Measurements from ENCODE around the gene OR51E1.

Gene OR51E1, protein sequence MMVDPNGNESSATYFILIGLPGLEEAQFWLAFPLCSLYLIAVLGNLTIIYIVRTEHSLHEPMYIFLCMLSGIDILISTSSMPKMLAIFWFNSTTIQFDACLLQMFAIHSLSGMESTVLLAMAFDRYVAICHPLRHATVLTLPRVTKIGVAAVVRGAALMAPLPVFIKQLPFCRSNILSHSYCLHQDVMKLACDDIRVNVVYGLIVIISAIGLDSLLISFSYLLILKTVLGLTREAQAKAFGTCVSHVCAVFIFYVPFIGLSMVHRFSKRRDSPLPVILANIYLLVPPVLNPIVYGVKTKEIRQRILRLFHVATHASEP

DNA sequence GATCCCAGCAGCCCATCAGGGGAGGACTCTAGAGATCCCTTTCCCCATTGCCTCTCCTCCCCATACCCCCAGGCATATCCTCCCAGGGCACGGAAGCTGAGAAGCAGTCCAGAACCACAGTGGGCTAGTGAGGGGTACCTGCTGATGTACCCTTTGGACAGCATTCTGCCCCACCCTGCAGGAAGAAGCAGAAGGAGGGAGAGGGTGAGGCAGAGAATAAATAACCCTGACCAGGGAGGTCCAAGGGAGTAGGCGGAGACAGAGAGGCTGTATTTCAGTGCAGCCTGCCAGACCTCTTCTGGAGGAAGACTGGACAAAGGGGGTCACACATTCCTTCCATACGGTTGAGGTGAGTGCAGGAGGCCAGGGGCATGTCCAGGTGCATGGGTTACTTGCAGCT lies at the start of gene OR51E1:
Gene OR51E1 (plus strand): TSS at position 301 of the 400 bp plus-strand sequence. CDS start 8,545 bp downstream, outside the sequence.
- no peak within 1 kb of the TSS for H3K4me3 ChIP-seq (ENCODE audit: low read depth, low read length)
- TF ChIP-seq, protein P1, sequence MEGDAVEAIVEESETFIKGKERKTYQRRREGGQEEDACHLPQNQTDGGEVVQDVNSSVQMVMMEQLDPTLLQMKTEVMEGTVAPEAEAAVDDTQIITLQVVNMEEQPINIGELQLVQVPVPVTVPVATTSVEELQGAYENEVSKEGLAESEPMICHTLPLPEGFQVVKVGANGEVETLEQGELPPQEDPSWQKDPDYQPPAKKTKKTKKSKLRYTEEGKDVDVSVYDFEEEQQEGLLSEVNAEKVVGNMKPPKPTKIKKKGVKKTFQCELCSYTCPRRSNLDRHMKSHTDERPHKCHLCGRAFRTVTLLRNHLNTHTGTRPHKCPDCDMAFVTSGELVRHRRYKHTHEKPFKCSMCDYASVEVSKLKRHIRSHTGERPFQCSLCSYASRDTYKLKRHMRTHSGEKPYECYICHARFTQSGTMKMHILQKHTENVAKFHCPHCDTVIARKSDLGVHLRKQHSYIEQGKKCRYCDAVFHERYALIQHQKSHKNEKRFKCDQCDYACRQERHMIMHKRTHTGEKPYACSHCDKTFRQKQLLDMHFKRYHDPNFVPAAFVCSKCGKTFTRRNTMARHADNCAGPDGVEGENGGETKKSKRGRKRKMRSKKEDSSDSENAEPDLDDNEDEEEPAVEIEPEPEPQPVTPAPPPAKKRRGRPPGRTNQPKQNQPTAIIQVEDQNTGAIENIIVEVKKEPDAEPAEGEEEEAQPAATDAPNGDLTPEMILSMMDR (conservative IDR thresholded peaks at IDR 0.05; ENCODE audit: low read depth, low read length) = no peak
- DNase-seq (ENCODE audit: low read depth) = no peak

DNA sequence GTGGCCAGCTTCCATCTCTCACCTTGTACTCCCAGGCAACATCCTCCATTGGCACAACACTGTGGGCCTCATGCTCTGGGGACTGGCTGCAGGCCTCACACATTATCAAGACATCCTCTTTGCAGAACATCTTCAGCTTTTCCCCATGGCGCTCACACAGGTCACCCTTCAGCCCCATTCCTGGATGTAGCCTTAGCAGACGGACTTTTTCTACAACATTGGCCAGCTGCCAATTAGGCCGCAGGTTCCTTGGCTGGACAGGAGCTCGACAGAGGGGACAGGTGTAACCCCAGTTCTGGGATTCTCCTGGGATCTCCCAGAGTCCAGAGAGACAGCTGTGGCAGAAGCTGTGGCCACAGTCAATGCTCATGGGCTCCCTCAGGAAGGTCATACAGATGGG lies 38.7 kb upstream of the OR51E1 start:
- no peak for DNase-seq (ENCODE audit: low read depth)
- TF ChIP-seq, protein P1 (conservative IDR thresholded peaks at IDR 0.05; ENCODE audit: low read depth, low read length) = no peak
- no peak overlapping the region for H3K4me3 ChIP-seq (ENCODE audit: low read depth, low read length)

DNA sequence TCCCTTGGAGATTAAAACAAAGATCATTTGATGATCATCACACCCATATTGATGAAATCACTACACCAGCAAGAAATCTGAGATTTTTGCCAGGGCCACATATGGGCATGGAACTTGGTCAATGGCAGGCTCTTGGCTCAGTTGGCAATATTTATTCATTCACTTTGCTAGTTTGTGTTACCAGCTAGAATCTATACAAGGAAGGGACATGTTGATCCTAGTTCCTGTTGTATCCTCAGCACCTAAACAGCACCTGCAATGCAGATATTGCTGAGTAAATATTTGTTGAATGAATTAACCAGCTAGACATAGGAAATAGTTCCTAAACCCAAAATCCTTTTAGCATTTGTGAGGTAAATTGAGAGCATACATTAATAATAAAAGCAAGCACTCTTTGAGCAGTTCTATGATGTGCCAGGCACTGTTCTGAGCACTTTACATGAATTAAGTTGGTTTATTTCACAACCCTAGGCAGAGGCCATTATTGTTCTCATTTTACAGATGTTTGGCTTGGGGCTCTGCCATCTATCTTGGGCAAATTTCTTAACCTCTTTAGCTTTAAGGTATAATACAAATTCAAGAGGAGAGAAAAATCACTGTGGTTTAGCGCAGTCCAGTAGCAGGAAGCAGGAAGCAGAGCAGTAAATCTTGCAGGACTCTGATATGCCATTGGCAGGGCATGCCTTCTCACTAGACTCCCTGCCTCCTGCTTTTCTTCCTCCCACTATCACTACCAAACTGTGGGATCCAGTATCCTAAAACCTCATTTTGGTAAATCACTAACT lies 37.4 kb upstream of the OR51E1 start:
- DNase-seq (ENCODE audit: low read depth) = peak; percentile 49
- TF ChIP-seq, protein P1 (conservative IDR thresholded peaks at IDR 0.05; ENCODE audit: low read depth, low read length) = no peak
- H3K4me3 ChIP-seq (ENCODE audit: low read depth, low read length) = no peak overlapping the region

DNA sequence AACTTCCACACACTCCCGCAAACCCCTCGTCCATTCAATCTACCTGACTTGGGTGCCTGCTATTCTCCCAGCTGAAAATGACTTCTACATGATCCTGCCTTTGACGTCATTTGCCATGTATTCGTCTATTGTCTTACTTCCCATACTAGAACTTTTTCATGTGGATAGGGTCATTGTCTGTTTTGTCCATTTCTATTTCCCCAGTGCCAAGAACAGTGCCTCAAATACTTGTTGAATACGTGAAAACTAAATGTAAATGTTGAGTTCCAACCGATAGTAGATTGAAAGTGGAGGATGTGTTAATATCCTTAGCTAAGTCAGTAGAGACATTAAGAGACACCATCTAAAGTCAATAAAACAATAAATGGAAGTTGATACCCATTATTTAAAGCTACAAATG lies 36.7 kb upstream of the OR51E1 start:
- TF ChIP-seq, protein P1 (conservative IDR thresholded peaks at IDR 0.05; ENCODE audit: low read depth, low read length) = no peak
- H3K4me3 ChIP-seq (ENCODE audit: low read depth, low read length) = peak overlapping the region; percentile 83

DNA sequence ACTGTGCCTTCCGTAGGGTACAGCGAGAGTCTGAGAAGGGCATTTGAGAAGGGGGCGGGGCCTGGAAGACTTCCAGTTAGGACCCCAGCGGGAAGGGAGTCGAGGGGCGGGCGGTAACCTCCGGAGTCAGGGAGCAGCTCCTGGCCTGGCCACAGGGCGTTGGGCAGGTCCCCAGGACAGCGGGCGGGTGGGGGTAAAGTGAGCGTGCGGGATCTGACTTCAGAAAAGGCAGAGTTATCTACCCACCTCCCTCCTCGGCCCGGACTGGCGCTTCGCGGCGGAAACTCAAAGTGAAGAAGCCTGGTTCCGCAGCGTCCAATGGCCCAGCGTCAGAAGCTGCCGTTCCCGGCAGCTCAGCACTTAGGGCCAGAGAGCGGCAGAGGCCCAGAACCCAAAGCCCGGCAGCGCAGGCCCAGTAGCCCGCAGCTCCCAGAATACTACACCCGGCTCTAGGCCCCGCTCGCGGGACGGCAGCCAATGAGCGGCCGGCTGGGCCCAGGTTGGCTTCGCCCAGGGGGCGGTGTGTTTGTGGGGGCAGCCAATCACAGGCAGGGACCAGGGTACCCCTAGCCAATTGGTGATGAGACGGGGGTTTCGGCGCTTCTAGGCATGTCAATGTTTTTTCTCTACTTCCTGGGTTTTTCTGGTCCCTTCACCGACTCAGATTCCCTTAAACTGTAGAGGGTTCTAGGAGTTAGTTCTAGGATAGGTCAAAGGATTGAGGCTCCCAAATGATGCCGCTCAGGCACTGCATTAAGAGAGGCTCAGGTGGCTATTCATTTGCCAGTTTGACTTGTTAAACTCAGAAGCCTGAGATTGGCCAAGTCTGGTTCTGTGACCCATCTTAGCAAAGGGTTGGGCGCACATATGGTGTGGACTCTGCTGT lies 35.8 kb upstream of the OR51E1 start, which contains the start of gene TRIM68:
Gene TRIM68 (minus strand): TSS at position 451 of the 886 bp plus-strand sequence. CDS start 2,727 bp downstream, outside the sequence.
- DNase-seq (ENCODE audit: low read depth) = peak; percentile 98
- peak within 1 kb of the TSS; percentile 83 for H3K4me3 ChIP-seq (ENCODE audit: low read depth, low read length)
- TF ChIP-seq, protein P1 (conservative IDR thresholded peaks at IDR 0.05; ENCODE audit: low read depth, low read length) = no peak

More for the DNA sequence above, 36.7 kb upstream of the OR51E1 start:
- DNase-seq (ENCODE audit: low read depth) = no peak

DNA sequence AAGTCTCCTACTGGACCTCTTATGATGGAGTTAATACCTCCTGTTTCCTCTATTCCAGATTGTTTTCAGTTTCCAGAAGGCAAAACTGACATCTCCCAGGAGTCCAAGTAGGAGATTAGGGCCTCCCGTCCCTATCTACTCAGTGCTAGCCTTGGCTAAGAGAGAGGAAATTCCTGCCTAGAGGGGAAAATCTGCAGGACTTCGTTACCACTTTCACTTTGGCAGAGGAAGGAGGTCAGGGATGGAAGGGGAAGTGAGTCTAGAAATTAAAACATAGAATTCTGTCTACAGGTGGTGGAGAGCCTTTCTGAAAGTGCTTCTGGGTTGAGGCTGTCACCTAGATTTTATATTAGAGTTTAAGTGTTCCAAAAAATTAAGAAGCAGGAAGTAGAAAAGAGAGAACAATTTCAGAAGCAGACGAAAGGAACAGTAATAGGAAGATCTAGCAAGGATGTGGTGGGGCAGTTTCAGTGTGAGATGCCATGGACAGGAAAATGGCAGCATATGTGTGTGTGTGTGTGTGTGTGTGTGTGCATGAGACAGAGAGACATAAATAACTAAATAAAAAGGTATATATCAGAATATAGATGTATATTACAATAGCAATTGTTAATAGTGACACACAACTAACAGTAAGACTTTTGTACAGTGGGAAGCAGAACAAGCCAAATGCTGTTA lies 33.4 kb upstream of the OR51E1 start:
- no peak for DNase-seq (ENCODE audit: low read depth)
- no peak overlapping the region for H3K4me3 ChIP-seq (ENCODE audit: low read depth, low read length)
- TF ChIP-seq, protein P1 (conservative IDR thresholded peaks at IDR 0.05; ENCODE audit: low read depth, low read length) = no peak
